Measurements from ENCODE around the gene RPL22L1.
"Not testable (repeated sequence)": the region's sequence is repeated elsewhere in the genome, so short reads cannot be mapped to it uniquely, and the experiment has no call there.

The RPL22L1 gene

GRCh38 chr3:170826047-170826446 lies 43.9 kb downstream of the RPL22L1 start:
- DNase-seq = no peak

- DNase-seq = not testable (repeated sequence)
These were observed 46.4 kb downstream of the RPL22L1 start for GRCh38 chr3:170823562-170823961.

GRCh38 chr3:170818325-170818724 lies 51.7 kb downstream of the RPL22L1 start:
- not testable (repeated sequence) for DNase-seq

- DNase-seq = not testable (repeated sequence)
These were observed 52.5 kb downstream of the RPL22L1 start for GRCh38 chr3:170817471-170817870.

GRCh38 chr3:170816841-170817240 lies 53.2 kb downstream of the RPL22L1 start:
- no peak for DNase-seq

- DNase-seq = no peak
These were observed 53.7 kb downstream of the RPL22L1 start for GRCh38 chr3:170816341-170816740.

GRCh38 chr3:170815936-170816335 lies 54.1 kb downstream of the RPL22L1 start:
- DNase-seq = no peak

- no peak for DNase-seq
These were observed 54.7 kb downstream of the RPL22L1 start for GRCh38 chr3:170815340-170815739.
